ENCODE measurements around the gene UQCC3. TPM values are rescaled to one million over a fixed set of nuclear protein-coding genes. Genes with fewer than 3 reads are reported as not detected.

The UQCC3 gene
- total and polyA plus RNA-seq, 9 of the 15 experiments (the other 6 are each of a cell fraction or from before 2014, with no cell fraction given) = 3.3 to 44.3 (median 8.0) TPM

GRCh38 chr11:62678770-62679696 is 7.6 kb downstream of the UQCC3 start, which contains the start of gene UBXN1 (continued):
- TF ChIP-seq ZNF639 (CRISPR knock-in tag; conservative IDR thresholded peaks at IDR 0.05 in 1 of 2, IDR thresholded peaks at IDR 0.05 in 1 of 2) (peak in 1 of 2 experiments; percentile 72; a peak in 3 of 4 replicates), ETV1 (tag; conservative IDR thresholded peaks at IDR 0.05; ENCODE audit: low read depth) (peak; percentile 92), ARID1B (IDR thresholded peaks at IDR 0.05) (no peak; the same call in 1 of the 2 replicates), SAP30 (IDR thresholded peaks at IDR 0.05; ENCODE audit: borderline replicate concordance, insufficient read depth, low read depth, low read length, poor library complexity, severe bottlenecking) (peak; percentile 77), MITF (IDR thresholded peaks at IDR 0.05) (peak; percentile 74; the same call in 1 of the 2 replicates), NR2C1 (IDR thresholded peaks at IDR 0.05) (peak; percentile 50; the same call in 1 of the 2 replicates), NR2C1 (tag; IDR thresholded peaks at IDR 0.05) (peak; percentile 51; the same call in 1 of the 2 replicates), NFYB (IDR thresholded peaks at IDR 0.05; ENCODE audit: extremely low read depth, insufficient read length) (no peak), ZNF655 (CRISPR knock-in tag; IDR thresholded peaks at IDR 0.05) (no peak), GATAD2B (IDR thresholded peaks at IDR 0.05; ENCODE audit: borderline replicate concordance) (peak; percentile 8; the same call in 1 of the 2 replicates), FOXO4 (CRISPR knock-in tag; IDR thresholded peaks at IDR 0.05) (no peak), YY1 (IDR thresholded peaks at IDR 0.05; ENCODE audit: borderline replicate concordance in 1 of 3, control insufficient read depth in 1 of 3, extremely low read depth in 1 of 3, insufficient read depth in 3 of 3, insufficient read length in 1 of 3, insufficient replicate concordance in 2 of 3, low read depth in 1 of 3, low read length in 2 of 3) (peak in 2 of 3 experiments; percentile 40 to 67), CXXC5 (CRISPR knock-in tag; IDR thresholded peaks at IDR 0.05) (peak; percentile 66), POLR2AphosphoS5 (IDR thresholded peaks at IDR 0.05; ENCODE audit: control insufficient read depth, insufficient read depth, low read depth, low read length) (peak; percentile 75), SIX5 (IDR thresholded peaks at IDR 0.05; ENCODE audit: borderline replicate concordance in 1 of 2, insufficient read depth in 1 of 2, low read depth in 1 of 2, low read length in 2 of 2) (peak in 1 of 2 experiments; percentile 17; a peak in 2 of 4 replicates), THAP7 (CRISPR knock-in tag; IDR thresholded peaks at IDR 0.05) (peak; percentile 75; the same call in 1 of the 2 replicates)
